ENCODE measurements around the gene AHCYL2. TPM values are rescaled to one million over a fixed set of nuclear protein-coding genes. Genes with fewer than 3 reads are reported as not detected.
"Not testable (repeated sequence)": the region's sequence is repeated elsewhere in the genome, so short reads cannot be mapped to it uniquely, and the experiment has no call there.

AHCYL2 gene
- total RNA-seq, 2 experiments from 2014 or later, result 16.4 to 17.1 TPM

- Mint-ChIP-seq H3K27ac (peak overlapping the region; percentile 43), H3K27me3 (no peaks in the 10 kb centered on the region), H3K36me3 (peaks cover 47% of the 10 kb centered on the region), H3K9me3 (no peaks in the 10 kb centered on the region), H3K4me1 (ENCODE audit: low read depth) (peaks cover 13% of the 10 kb centered on the region), H3K4me3 (no peak overlapping the region)
- no peak for DNase-seq
- CTCF ChIA-PET, result interaction anchor here (0.7 to 8.2 kb wide), 32 partner anchors 8 to 540 kb away, joined by 3 to 114 read pairs (median 4); partner anchors contain the start of gene STRIP2
- intact Hi-C loops (cut with micrococcal nuclease), result loop anchor here (1.0 to 10.0 kb wide), 3 partner anchors 32 to 356 kb away; partner anchors contain the start of gene AHCYL2
- POLR2A ChIA-PET, result interaction anchor here (0.7 to 1.8 kb wide), 5 partner anchors 23 to 670 kb away, joined by 3 to 7 read pairs (median 3); partner anchors contain the start of gene STRIP2
These were observed 246.6 kb downstream of the AHCYL2 start for GRCh38 chr7:129471402-129471827.

GRCh38 chr7:129475931-129476330 is 251.1 kb downstream of the AHCYL2 start:
- intact Hi-C loops (cut with micrococcal nuclease), result loop anchor here (10.0 kb wide), 1 partner anchor 251 kb away; the partner anchor contains the start of gene AHCYL2
- H3K4me3 Mint-ChIP-seq; H3K27me3 Mint-ChIP-seq; CTCF ChIA-PET; POLR2A ChIA-PET; DNase-seq; H3K27ac Mint-ChIP-seq; H3K9me3 Mint-ChIP-seq; H3K4me1 Mint-ChIP-seq (ENCODE audit: low read depth): not testable (repeated sequence)
- peaks cover 47% of the 10 kb centered on the region for H3K36me3 Mint-ChIP-seq

- POLR2A ChIA-PET; DNase-seq; H3K27me3 Mint-ChIP-seq; H3K4me3 Mint-ChIP-seq; H3K27ac Mint-ChIP-seq; H3K4me1 Mint-ChIP-seq (ENCODE audit: low read depth); CTCF ChIA-PET; H3K9me3 Mint-ChIP-seq: not testable (repeated sequence)
- H3K36me3 Mint-ChIP-seq, result peaks cover 45% of the 10 kb centered on the region
- intact Hi-C loops (cut with micrococcal nuclease), result loop anchor here (10.0 kb wide), 1 partner anchor 252 kb away; the partner anchor contains the start of gene AHCYL2
These were observed 251.6 kb downstream of the AHCYL2 start for GRCh38 chr7:129476398-129476797.

Other genes with a start within 250 kb of the AHCYL2 start
- 10 to 100 TPM; 53.4 to 54.5 TPM for gene TNPO3, start 169.9 kb upstream of the AHCYL2 start, total RNA-seq
- gene TSPAN33, start 80.3 kb upstream of the AHCYL2 start, total RNA-seq, result 1 to 10 TPM; 3.3 to 4.1 TPM
- under 1 TPM; 0.12 to 0.21 TPM for gene SMO, start 36.4 kb upstream of the AHCYL2 start, total RNA-seq
- gene STRIP2, start 209.4 kb downstream of the AHCYL2 start, total RNA-seq, result 10 to 100 TPM; 56.1 to 62.0 TPM

All from activated CD4-positive, alpha-beta memory T cell treated with anti-CD3 and anti-CD28 coated beads for 36 hours (primary cell).